COLO668 (cell line): ENCODE results near the gene VAC14.
A peak's percentile ranks its signal among the peaks of the same experiment; 100 is the strongest.
"Not testable (repeated sequence)": the region's sequence is repeated elsewhere in the genome, so short reads cannot be mapped to it uniquely, and the experiment has no call there.

Experiments used
- DNase-seq: peaks from one replicate; lab custom pipeline; 2025; ENCODE audit not compliant: unreplicated experiment; lab: John Stamatoyannopoulos, UW

The VAC14 gene

GRCh38 chr16:70745536-70746025 is 55.4 kb downstream of the VAC14 start:
- peak; percentile 40 for DNase-seq

- DNase-seq, result no peak
These were observed 56.6 kb downstream of the VAC14 start for GRCh38 chr16:70744366-70744765.

GRCh38 chr16:70743791-70744190 is 57.2 kb downstream of the VAC14 start:
- DNase-seq, result no peak

GRCh38 chr16:70742967-70743366 is 58.0 kb downstream of the VAC14 start:
- DNase-seq, result not testable (repeated sequence)

- no peak for DNase-seq
These were observed 59.2 kb downstream of the VAC14 start for GRCh38 chr16:70741783-70742125.

GRCh38 chr16:70740914-70741782 is 59.8 kb downstream of the VAC14 start:
- DNase-seq, result no peak

GRCh38 chr16:70740174-70740913 is 60.6 kb downstream of the VAC14 start:
- DNase-seq, result no peak

- DNase-seq, result no peak
These were observed 61.6 kb downstream of the VAC14 start for GRCh38 chr16:70739389-70739788.

- DNase-seq, result peak; percentile 58
These were observed 62.6 kb downstream of the VAC14 start for GRCh38 chr16:70738083-70738977.

GRCh38 chr16:70737377-70738082 is 63.4 kb downstream of the VAC14 start:
- DNase-seq, result no peak

GRCh38 chr16:70736465-70737376 is 64.2 kb downstream of the VAC14 start:
- DNase-seq, result no peak

- no peak for DNase-seq
These were observed 65.6 kb downstream of the VAC14 start for GRCh38 chr16:70735141-70735979.

- DNase-seq, result no peak
These were observed 66.3 kb downstream of the VAC14 start for GRCh38 chr16:70734522-70735095.

- DNase-seq, result no peak
These were observed 70.0 kb downstream of the VAC14 start for GRCh38 chr16:70730944-70731343.

- DNase-seq, result no peak
These were observed 70.9 kb downstream of the VAC14 start for GRCh38 chr16:70730031-70730430.

GRCh38 chr16:70729292-70729691 is 71.7 kb downstream of the VAC14 start:
- no peak for DNase-seq

GRCh38 chr16:70728150-70728549 is 72.8 kb downstream of the VAC14 start:
- DNase-seq, result no peak

GRCh38 chr16:70726892-70727361 is 74.0 kb downstream of the VAC14 start:
- DNase-seq, result no peak
